ENCODE data around the gene CCDC63. TPM values are rescaled to one million over a fixed set of nuclear protein-coding genes. Genes with fewer than 3 reads are reported as not detected.

Gene CCDC63
- total RNA-seq, 1 donor: not detected

- H3K4me1 ChIP-seq (ENCODE audit: insufficient read depth, low read length): peaks cover 4% of the 10 kb centered on the region
- no peaks in the 10 kb centered on the region for H3K36me3 ChIP-seq (ENCODE audit: insufficient read depth, low read length)
- H3K27ac ChIP-seq (ENCODE audit: low read depth, low read length): no peak overlapping the region
- peaks cover 6% of the 10 kb centered on the region for H3K27me3 ChIP-seq (ENCODE audit: insufficient read depth, low read length)
- H3K4me2 ChIP-seq (ENCODE audit: insufficient read depth, low read length): no peak overlapping the region
- no peak for DNase-seq (ENCODE audit: insufficient read length, low spot score, missing footprints)
- no peak overlapping the region for H2AFZ ChIP-seq (ENCODE audit: low read length)
- H3K9me3 ChIP-seq (ENCODE audit: low read depth, low read length): no peaks in the 10 kb centered on the region
- TF ChIP-seq, protein P1, sequence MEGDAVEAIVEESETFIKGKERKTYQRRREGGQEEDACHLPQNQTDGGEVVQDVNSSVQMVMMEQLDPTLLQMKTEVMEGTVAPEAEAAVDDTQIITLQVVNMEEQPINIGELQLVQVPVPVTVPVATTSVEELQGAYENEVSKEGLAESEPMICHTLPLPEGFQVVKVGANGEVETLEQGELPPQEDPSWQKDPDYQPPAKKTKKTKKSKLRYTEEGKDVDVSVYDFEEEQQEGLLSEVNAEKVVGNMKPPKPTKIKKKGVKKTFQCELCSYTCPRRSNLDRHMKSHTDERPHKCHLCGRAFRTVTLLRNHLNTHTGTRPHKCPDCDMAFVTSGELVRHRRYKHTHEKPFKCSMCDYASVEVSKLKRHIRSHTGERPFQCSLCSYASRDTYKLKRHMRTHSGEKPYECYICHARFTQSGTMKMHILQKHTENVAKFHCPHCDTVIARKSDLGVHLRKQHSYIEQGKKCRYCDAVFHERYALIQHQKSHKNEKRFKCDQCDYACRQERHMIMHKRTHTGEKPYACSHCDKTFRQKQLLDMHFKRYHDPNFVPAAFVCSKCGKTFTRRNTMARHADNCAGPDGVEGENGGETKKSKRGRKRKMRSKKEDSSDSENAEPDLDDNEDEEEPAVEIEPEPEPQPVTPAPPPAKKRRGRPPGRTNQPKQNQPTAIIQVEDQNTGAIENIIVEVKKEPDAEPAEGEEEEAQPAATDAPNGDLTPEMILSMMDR (IDR thresholded peaks at IDR 0.05; ENCODE audit: extremely low read depth, low read depth, low read length): no peak
- no peaks in the 10 kb centered on the region for H4K20me1 ChIP-seq (ENCODE audit: insufficient read depth, low read length)
- H3K4me3 ChIP-seq (ENCODE audit: insufficient read depth, low read length): no peak overlapping the region
- H3K79me2 ChIP-seq (ENCODE audit: insufficient read depth, low read length): no peaks in the 10 kb centered on the region
These were observed 10.5 kb upstream of the CCDC63 start for GRCh38 chr12:110836291-110836690.

- TF ChIP-seq, protein P1 (IDR thresholded peaks at IDR 0.05; ENCODE audit: extremely low read depth, low read depth, low read length): no peak
- Histone ChIP-seq H3K36me3 (ENCODE audit: insufficient read depth, low read length) (no peaks in the 10 kb centered on the region), H4K20me1 (ENCODE audit: insufficient read depth, low read length) (no peaks in the 10 kb centered on the region), H3K4me1 (ENCODE audit: insufficient read depth, low read length) (peaks cover 7% of the 10 kb centered on the region), H3K27me3 (ENCODE audit: insufficient read depth, low read length) (peaks cover 7% of the 10 kb centered on the region), H3K9me3 (ENCODE audit: low read depth, low read length) (no peaks in the 10 kb centered on the region), H3K27ac (ENCODE audit: low read depth, low read length) (no peak overlapping the region), H3K4me2 (ENCODE audit: insufficient read depth, low read length) (no peak overlapping the region), H3K79me2 (ENCODE audit: insufficient read depth, low read length) (no peaks in the 10 kb centered on the region), H3K4me3 (ENCODE audit: insufficient read depth, low read length) (no peak overlapping the region), H2AFZ (ENCODE audit: low read length) (no peak overlapping the region)
- no peak for DNase-seq (ENCODE audit: insufficient read length, low spot score, missing footprints)
These were observed 5.8 kb upstream of the CCDC63 start for GRCh38 chr12:110841007-110841406.

DNA sequence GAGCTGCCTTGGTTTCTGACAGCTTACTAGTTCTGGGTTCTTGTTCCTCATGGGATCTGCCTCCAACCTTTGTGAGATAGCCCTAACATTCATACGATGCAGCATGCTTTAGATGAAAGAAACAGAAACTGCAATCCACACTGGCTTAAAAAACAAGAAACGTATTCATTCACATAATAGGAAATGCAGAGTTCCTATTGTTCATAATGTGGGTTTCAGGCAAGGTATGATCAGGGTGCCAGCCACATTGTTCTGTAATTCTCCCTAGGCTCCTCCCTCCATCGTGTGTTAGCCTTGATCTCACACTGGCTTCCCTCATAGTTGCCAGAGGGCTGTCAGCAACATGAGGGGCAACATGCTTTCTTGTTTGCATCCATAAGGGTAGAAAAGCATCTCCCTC, 2.7 kb upstream of the CCDC63 start:
- Histone ChIP-seq H3K27me3 (ENCODE audit: insufficient read depth, low read length) (peaks cover 26% of the 10 kb centered on the region), H3K9me3 (ENCODE audit: low read depth, low read length) (no peaks in the 10 kb centered on the region), H3K27ac (ENCODE audit: low read depth, low read length) (no peak overlapping the region), H3K79me2 (ENCODE audit: insufficient read depth, low read length) (no peaks in the 10 kb centered on the region), H3K4me3 (ENCODE audit: insufficient read depth, low read length) (no peak overlapping the region), H3K4me1 (ENCODE audit: insufficient read depth, low read length) (peaks cover 7% of the 10 kb centered on the region), H3K4me2 (ENCODE audit: insufficient read depth, low read length) (no peak overlapping the region), H4K20me1 (ENCODE audit: insufficient read depth, low read length) (no peaks in the 10 kb centered on the region), H3K36me3 (ENCODE audit: insufficient read depth, low read length) (no peaks in the 10 kb centered on the region), H2AFZ (ENCODE audit: low read length) (no peak overlapping the region)
- TF ChIP-seq, protein P1 (IDR thresholded peaks at IDR 0.05; ENCODE audit: extremely low read depth, low read depth, low read length): no peak
- peak; percentile 62 for DNase-seq (ENCODE audit: insufficient read length, low spot score, missing footprints)

DNA sequence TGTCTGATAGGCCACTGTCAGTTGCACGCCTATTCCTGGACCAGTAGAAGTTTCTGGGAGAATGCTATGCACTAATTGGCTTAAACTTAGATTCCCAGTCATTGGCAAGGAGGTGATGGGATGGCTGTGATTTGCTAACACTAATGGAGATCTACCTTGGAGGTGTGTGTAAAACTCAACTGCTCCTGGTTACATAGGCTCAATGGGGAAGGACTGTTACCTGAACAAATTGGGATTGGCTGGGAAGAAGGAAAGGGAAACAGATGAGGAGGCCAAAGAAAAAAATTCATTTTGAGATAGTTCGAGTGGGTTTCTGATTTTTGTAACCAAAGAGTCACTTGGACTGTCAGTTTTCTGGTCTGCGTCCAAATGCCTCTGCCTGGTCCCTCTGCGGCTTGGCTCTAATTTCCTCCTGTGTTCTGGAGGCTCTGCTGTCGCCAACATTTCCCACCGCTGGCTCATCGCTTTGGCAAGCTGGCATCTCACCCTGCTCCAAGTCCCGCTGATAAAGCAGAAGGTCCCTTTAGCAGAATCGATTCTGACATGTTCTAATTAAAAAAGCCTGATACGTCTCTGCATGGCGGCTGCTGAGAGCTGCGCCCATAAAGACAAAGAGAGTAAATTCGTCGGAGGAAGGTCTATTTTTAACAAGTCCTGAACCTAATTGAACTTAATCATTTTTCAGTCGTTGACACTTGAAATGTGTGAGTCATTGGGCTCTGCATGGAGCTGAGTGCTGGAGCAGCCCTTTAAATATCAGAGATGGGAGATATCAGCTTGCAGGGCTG, 2.0 kb upstream of the CCDC63 start:
- Histone ChIP-seq H4K20me1 (ENCODE audit: insufficient read depth, low read length) (no peaks in the 10 kb centered on the region), H3K36me3 (ENCODE audit: insufficient read depth, low read length) (no peaks in the 10 kb centered on the region), H3K79me2 (ENCODE audit: insufficient read depth, low read length) (no peaks in the 10 kb centered on the region), H3K4me1 (ENCODE audit: insufficient read depth, low read length) (peaks cover 7% of the 10 kb centered on the region), H3K4me2 (ENCODE audit: insufficient read depth, low read length) (peak overlapping the region; percentile 12), H3K9me3 (ENCODE audit: low read depth, low read length) (no peaks in the 10 kb centered on the region), H3K4me3 (ENCODE audit: insufficient read depth, low read length) (no peak overlapping the region), H3K27me3 (ENCODE audit: insufficient read depth, low read length) (peaks cover 26% of the 10 kb centered on the region), H3K27ac (ENCODE audit: low read depth, low read length) (no peak overlapping the region), H2AFZ (ENCODE audit: low read length) (no peak overlapping the region)
- peak; percentile 76 for DNase-seq (ENCODE audit: insufficient read length, low spot score, missing footprints)
- TF ChIP-seq, protein P1 (IDR thresholded peaks at IDR 0.05; ENCODE audit: extremely low read depth, low read depth, low read length): no peak
